ENCODE measurements around the gene ANKDD1A.

DNA sequence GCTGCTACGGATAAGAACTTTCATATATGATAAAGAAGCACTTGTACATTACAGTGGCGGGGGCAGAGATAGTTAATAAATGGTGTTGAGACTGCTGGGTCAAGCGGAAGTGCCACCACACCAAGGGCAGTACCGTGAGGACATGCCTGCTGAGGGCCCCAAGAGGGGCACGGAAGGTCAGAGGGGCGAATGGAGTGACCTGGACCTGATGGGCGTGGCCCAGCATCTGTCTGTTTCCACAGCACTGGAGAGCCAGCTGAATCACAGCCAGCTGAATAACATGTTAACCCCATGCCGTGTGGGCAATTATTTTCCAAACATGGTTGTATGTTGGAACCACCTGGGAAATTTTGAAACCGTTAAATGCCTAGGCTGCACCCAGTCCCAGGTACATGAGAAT, 37.2 kb downstream of the ANKDD1A start:
- TF ChIP-seq, protein P1, sequence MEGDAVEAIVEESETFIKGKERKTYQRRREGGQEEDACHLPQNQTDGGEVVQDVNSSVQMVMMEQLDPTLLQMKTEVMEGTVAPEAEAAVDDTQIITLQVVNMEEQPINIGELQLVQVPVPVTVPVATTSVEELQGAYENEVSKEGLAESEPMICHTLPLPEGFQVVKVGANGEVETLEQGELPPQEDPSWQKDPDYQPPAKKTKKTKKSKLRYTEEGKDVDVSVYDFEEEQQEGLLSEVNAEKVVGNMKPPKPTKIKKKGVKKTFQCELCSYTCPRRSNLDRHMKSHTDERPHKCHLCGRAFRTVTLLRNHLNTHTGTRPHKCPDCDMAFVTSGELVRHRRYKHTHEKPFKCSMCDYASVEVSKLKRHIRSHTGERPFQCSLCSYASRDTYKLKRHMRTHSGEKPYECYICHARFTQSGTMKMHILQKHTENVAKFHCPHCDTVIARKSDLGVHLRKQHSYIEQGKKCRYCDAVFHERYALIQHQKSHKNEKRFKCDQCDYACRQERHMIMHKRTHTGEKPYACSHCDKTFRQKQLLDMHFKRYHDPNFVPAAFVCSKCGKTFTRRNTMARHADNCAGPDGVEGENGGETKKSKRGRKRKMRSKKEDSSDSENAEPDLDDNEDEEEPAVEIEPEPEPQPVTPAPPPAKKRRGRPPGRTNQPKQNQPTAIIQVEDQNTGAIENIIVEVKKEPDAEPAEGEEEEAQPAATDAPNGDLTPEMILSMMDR (IDR thresholded peaks at IDR 0.05; ENCODE audit: insufficient read depth, low read length, poor library complexity, severe bottlenecking), result no peak
- TF ChIP-seq EZH2phosphoT487 (conservative IDR thresholded peaks at IDR 0.05; ENCODE audit: low read length), result no peak
